ENCODE measurements around the gene CYB5A.

GRCh38 chr18:74213429-74213828 lies 78.3 kb downstream of the CYB5A start:
- TF ChIP-seq EP300 (IDR thresholded peaks at IDR 0.05) (no peak), CTCF (IDR thresholded peaks at IDR 0.05) (no peak), POLR2A (IDR thresholded peaks at IDR 0.05) (no peak)
